HCT116 (cell line): ENCODE data around the gene CAMK1D. TPM values are rescaled to one million over a fixed set of nuclear protein-coding genes. Genes with fewer than 3 reads are reported as not detected.

Experiments
- ATAC-seq: fragments of 200-7000 bp; cut with Tn5 transposase; 2 replicates; pipeline ENCODE4 v1.9.1; 2020; ENCODE audit warnings: mild to moderate bottlenecking, moderate library complexity
- BruUV-seq: library from RNA; stranded (reverse); fragments of 400-500 nt; replicated peaks from 2 replicates; lab custom pipeline; 2021; lab: Mats Ljungman, UMichigan
- CTCF ChIA-PET: fragments of 300-600 bp; sonication (Branson Sonifier 250); formaldehyde crosslinking; loops from one replicate; lab custom pipeline; 2021; ENCODE audit warnings: antibody characterized with exemption; lab: Charles Lee
- POLR2A ChIA-PET: fragments of 300-600, 350-600 bp; sonication (Branson Sonifier 250); formaldehyde crosslinking; loops from one replicate; lab custom pipeline; 2021; ENCODE audit warnings: antibody characterized with exemption; lab: Charles Lee
- RAD21 ChIA-PET, 2 experiments: fragments of 300-600 bp; sonication (Branson Sonifier 250); formaldehyde crosslinking; loops; one replicate each; lab custom pipeline; 2023; ENCODE audit warnings: low total read pairs in 2 of 2; ENCODE audit not compliant: uncharacterized antibody in 2 of 2, unreplicated experiment in 2 of 2, low non-redundant PET in 1 of 2; lab: Charles Lee
- DNase-seq: peaks from one replicate; pipeline ENCODE4 v3.0.0-alpha.2; 2010; ENCODE audit warnings: low read depth, low spot score
- H2AFZ ChIP-seq: fragments of 200-600 bp; shearing (Covaris generic), sonication (generic); 2 replicates; pipeline ENCODE4 v1.6.1; 2017; ENCODE audit warnings: low read depth, mixed run types, mixed read lengths, antibody characterized with exemption, low read length; ENCODE audit not compliant: poor library complexity, severe bottlenecking
- H3K27ac ChIP-seq: 2 replicates; pipeline ENCODE4 v1.5.1; 2012; ENCODE audit warnings: low read depth, low read length
- H3K27me3 ChIP-seq: fragments of 200-600 bp; sonication (generic); 2 replicates; pipeline ENCODE4 v1.6.1; 2016; ENCODE audit warnings: mixed run types, low read length, mixed read lengths; ENCODE audit not compliant: insufficient read depth
- H3K36me3 ChIP-seq, 2 experiments: fragments of 200-500 bp in 1 of 2; fragments of 200-600 bp in 1 of 2; sonication (Bioruptor generic) in 1 of 2; sonication (generic) in 1 of 2; 2 replicates each; pipeline versions ENCODE4 v1.5.1 to v1.6.1; 2014 to 2016; ENCODE audit warnings: low read length in 2 of 2, inconsistent platforms in 1 of 2, mixed read lengths in 1 of 2, mixed run types in 1 of 2; ENCODE audit not compliant: insufficient read depth in 2 of 2, control insufficient read depth in 1 of 2
- H3K4me1 ChIP-seq, 2 experiments: fragments of 200-600 bp in 1 of 2; sonication (generic) in 1 of 2; 2 replicates each; pipeline versions ENCODE4 v1.5.1 to v1.6.1; 2012 to 2017; ENCODE audit warnings: low read length in 2 of 2, inconsistent platforms in 1 of 2, mild to moderate bottlenecking in 1 of 2, mixed read lengths in 1 of 2, mixed run types in 1 of 2, moderate library complexity in 1 of 2; ENCODE audit not compliant: insufficient read depth in 2 of 2, control insufficient read depth in 1 of 2
- H3K4me2 ChIP-seq: fragments of 200-600 bp; sonication (generic); 2 replicates; pipeline ENCODE4 v1.6.1; 2017; ENCODE audit warnings: mixed run types, low read length, mixed read lengths
- H3K4me3 ChIP-seq, 2 experiments: fragments of 200-600 bp in 1 of 2; sonication (generic) in 1 of 2; replicated peaks in 1 of 2; 2 replicates each; pipeline ENCODE4 v1.5.1; 2011 to 2016; ENCODE audit warnings: low read length in 2 of 2, control low read depth in 1 of 2, low read depth in 1 of 2, mild to moderate bottlenecking in 1 of 2, mixed read lengths in 1 of 2, mixed run types in 1 of 2
- H3K79me2 ChIP-seq: fragments of 200-600 bp; sonication (generic); 2 replicates; pipeline ENCODE4 v1.6.1; 2017; ENCODE audit warnings: mild to moderate bottlenecking, mixed run types, low read length, moderate library complexity, mixed read lengths; ENCODE audit not compliant: insufficient read depth
- H3K9ac ChIP-seq: fragments of 200-600 bp; sonication (generic); 2 replicates; pipeline ENCODE4 v1.6.1; 2016; ENCODE audit warnings: low read length, mixed read lengths
- H3K9me2 ChIP-seq: fragments of 200-600 bp; sonication (generic), shearing (Covaris generic); 2 replicates; pipeline ENCODE4 v1.6.1; 2017; ENCODE audit warnings: mixed run types, mild to moderate bottlenecking, moderate library complexity; ENCODE audit not compliant: insufficient read depth
- H3K9me3 ChIP-seq, 2 experiments: fragments of 200-500 bp in 1 of 2; fragments of 200-600 bp in 1 of 2; sonication (Bioruptor generic) in 1 of 2; sonication (generic) in 1 of 2; 2 replicates each; pipeline ENCODE4 v1.6.1; 2014 to 2017; ENCODE audit warnings: low read length in 2 of 2, mixed read lengths in 2 of 2, inconsistent platforms in 1 of 2, low read depth in 1 of 2, mild to moderate bottlenecking in 1 of 2, mixed run types in 1 of 2, moderate library complexity in 1 of 2; ENCODE audit not compliant: control insufficient read depth in 1 of 2, insufficient read depth in 1 of 2
- H4K20me1 ChIP-seq: fragments of 200-600 bp; sonication (generic), shearing (Covaris generic); 2 replicates; pipeline ENCODE4 v1.6.1; 2017; ENCODE audit warnings: mixed run types, mild to moderate bottlenecking, moderate library complexity; ENCODE audit not compliant: insufficient read depth
- CBX3 ChIP-seq: IDR thresholded peaks from 2 replicates; pipeline ENCODE4 v1.6.1; 2012; ENCODE audit warnings: low read depth
- CEBPB ChIP-seq: IDR thresholded peaks from 2 replicates; pipeline ENCODE4 v1.6.1; 2012; ENCODE audit warnings: low read depth
- CTCF ChIP-seq, 3 experiments: fragments of 200-600 bp in 1 of 3; sonication (generic) in 1 of 3; IDR thresholded peaks in 2 of 3; conservative IDR thresholded peaks in 1 of 3; 2 replicates each; pipeline ENCODE4 v1.5.1; 2012 to 2017; ENCODE audit warnings: low read depth in 2 of 3, low read length in 2 of 3, antibody characterized with exemption in 1 of 3, borderline replicate concordance in 1 of 3, control low read depth in 1 of 3, mild to moderate bottlenecking in 1 of 3, mixed read lengths in 1 of 3, mixed run types in 1 of 3, moderate library complexity in 1 of 3; ENCODE audit not compliant: insufficient read depth in 1 of 3
- EGR1 ChIP-seq: IDR thresholded peaks from 2 replicates; pipeline ENCODE4 v1.6.1; 2012; ENCODE audit warnings: low read depth
- EZH2 ChIP-seq: fragments of 200-600 bp; sonication (generic); IDR thresholded peaks from 2 replicates; pipeline ENCODE4 v1.6.1; 2017; ENCODE audit warnings: antibody characterized with exemption, mixed run types
- EZH2phosphoT487 ChIP-seq: fragments of 200-600 bp; IDR thresholded peaks from 2 replicates; pipeline ENCODE4 v1.6.1; 2018; ENCODE audit warnings: antibody characterized with exemption, borderline replicate concordance
- JUND ChIP-seq: IDR thresholded peaks from 2 replicates; pipeline ENCODE4 v1.6.1; 2012
- MAX ChIP-seq: IDR thresholded peaks from 2 replicates; pipeline ENCODE4 v1.6.1; 2012
- POLR2A ChIP-seq: IDR thresholded peaks from 2 replicates; pipeline ENCODE4 v1.7.0; 2011; ENCODE audit warnings: borderline replicate concordance; ENCODE audit not compliant: insufficient read depth, insufficient read length; ENCODE audit errors: extremely low read depth
- POLR2AphosphoS5 ChIP-seq: IDR thresholded peaks from 2 replicates; pipeline ENCODE4 v1.6.1; 2011; ENCODE audit warnings: mild to moderate bottlenecking, low read depth, low read length, moderate library complexity
- RAD21 ChIP-seq: IDR thresholded peaks from 2 replicates; pipeline ENCODE4 v1.6.1; 2012; ENCODE audit warnings: low read depth, mild to moderate bottlenecking
- SIN3A ChIP-seq: IDR thresholded peaks from 2 replicates; pipeline ENCODE4 v1.6.1; 2012; ENCODE audit warnings: low read depth
- SP1 ChIP-seq: IDR thresholded peaks from 2 replicates; pipeline ENCODE4 v1.6.1; 2012; ENCODE audit warnings: low read depth
- SRF ChIP-seq: IDR thresholded peaks from 2 replicates; pipeline ENCODE4 v1.6.1; 2012; ENCODE audit warnings: low read depth
- ZFX ChIP-seq: fragments of 450-650 bp; IDR thresholded peaks from 2 replicates; pipeline ENCODE4 v1.6.1; 2017
- intact Hi-C: fragments of 100-400 bp; cut with micrococcal nuclease; formaldehyde crosslinking; loops from 2 replicates; pipeline ENCODE4 v1.10.0; 2022
- total RNA-seq: library from RNA; stranded (reverse); gene quantifications from one replicate; pipeline ENCODE4 v1.2.1, GENCODE V29; 2021; ENCODE audit not compliant: unreplicated experiment
- TF ChIP-seq, protein P1 (sequence below): IDR thresholded peaks from 2 replicates; pipeline ENCODE4 v1.6.1; 2012; ENCODE audit warnings: low read depth

The CAMK1D gene
- total RNA-seq, 1 experiment from 2014 or later, result 9.6 TPM

- no peak for TF ChIP-seq ZFX
- TF ChIP-seq, protein P1, sequence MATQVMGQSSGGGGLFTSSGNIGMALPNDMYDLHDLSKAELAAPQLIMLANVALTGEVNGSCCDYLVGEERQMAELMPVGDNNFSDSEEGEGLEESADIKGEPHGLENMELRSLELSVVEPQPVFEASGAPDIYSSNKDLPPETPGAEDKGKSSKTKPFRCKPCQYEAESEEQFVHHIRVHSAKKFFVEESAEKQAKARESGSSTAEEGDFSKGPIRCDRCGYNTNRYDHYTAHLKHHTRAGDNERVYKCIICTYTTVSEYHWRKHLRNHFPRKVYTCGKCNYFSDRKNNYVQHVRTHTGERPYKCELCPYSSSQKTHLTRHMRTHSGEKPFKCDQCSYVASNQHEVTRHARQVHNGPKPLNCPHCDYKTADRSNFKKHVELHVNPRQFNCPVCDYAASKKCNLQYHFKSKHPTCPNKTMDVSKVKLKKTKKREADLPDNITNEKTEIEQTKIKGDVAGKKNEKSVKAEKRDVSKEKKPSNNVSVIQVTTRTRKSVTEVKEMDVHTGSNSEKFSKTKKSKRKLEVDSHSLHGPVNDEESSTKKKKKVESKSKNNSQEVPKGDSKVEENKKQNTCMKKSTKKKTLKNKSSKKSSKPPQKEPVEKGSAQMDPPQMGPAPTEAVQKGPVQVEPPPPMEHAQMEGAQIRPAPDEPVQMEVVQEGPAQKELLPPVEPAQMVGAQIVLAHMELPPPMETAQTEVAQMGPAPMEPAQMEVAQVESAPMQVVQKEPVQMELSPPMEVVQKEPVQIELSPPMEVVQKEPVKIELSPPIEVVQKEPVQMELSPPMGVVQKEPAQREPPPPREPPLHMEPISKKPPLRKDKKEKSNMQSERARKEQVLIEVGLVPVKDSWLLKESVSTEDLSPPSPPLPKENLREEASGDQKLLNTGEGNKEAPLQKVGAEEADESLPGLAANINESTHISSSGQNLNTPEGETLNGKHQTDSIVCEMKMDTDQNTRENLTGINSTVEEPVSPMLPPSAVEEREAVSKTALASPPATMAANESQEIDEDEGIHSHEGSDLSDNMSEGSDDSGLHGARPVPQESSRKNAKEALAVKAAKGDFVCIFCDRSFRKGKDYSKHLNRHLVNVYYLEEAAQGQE, result no peak
- TF ChIP-seq POLR2A, result no peak
- no peak for TF ChIP-seq POLR2AphosphoS5
- no peak for TF ChIP-seq CEBPB
- no peak for TF ChIP-seq CTCF (IDR thresholded peaks at IDR 0.05 in 2 of 3, conservative IDR thresholded peaks at IDR 0.05 in 1 of 3; ENCODE audit: borderline replicate concordance in 1 of 3, insufficient read depth in 1 of 3, low read depth in 2 of 3, low read length in 2 of 3)
- no peak for TF ChIP-seq SRF
- TF ChIP-seq CBX3, result no peak
- no peak for TF ChIP-seq SIN3A
- TF ChIP-seq SP1, result no peak
- TF ChIP-seq JUND, result no peak
- TF ChIP-seq EZH2phosphoT487, result no peak
- no peak for TF ChIP-seq EGR1
- TF ChIP-seq EZH2, result no peak
- no peak for TF ChIP-seq RAD21
- TF ChIP-seq MAX, result no peak
- ChIA-PET RAD21 (no interaction called here), CTCF (no interaction called here), POLR2A (no interaction called here)
- BruUV-seq, result no TSS peak
- no peaks in the 10 kb centered on the region for H3K36me3 ChIP-seq
- ATAC-seq (no peak), DNase-seq (no peak)
- H3K9me3 ChIP-seq, result no peaks in the 10 kb centered on the region
- no peaks in the 10 kb centered on the region for H3K4me1 ChIP-seq
- no peaks in the 10 kb centered on the region for H3K27me3 ChIP-seq
- no peaks in the 10 kb centered on the region for H4K20me1 ChIP-seq
- H3K9me2 ChIP-seq, result no peaks in the 10 kb centered on the region
- H2AFZ ChIP-seq, result no peak overlapping the region
- H3K27ac ChIP-seq, result no peak overlapping the region
- H3K79me2 ChIP-seq, result no peaks in the 10 kb centered on the region
- H3K4me3 ChIP-seq, result no peak overlapping the region
- no peak overlapping the region for H3K9ac ChIP-seq
- intact Hi-C loops, result no loop called here
- no peak overlapping the region for H3K4me2 ChIP-seq
Observed at GRCh38 chr10:12625393-12626023, 276.2 kb downstream of the CAMK1D start.
